Smooth muscle cell (in vitro differentiated cells): ENCODE measurements around the gene NFATC1. TPM values are rescaled to one million over a fixed set of nuclear protein-coding genes. Genes with fewer than 3 reads are reported as not detected.

Experiments
- DNase-seq: peaks from one replicate; lab custom pipeline; 2025; ENCODE audit not compliant: unreplicated experiment; lab: John Stamatoyannopoulos, UW
- H2AFZ ChIP-seq: fragments of 200-600 bp; sonication (generic); 2 replicates; pipeline ENCODE4 v1.6.0; 2016; ENCODE audit warnings: antibody characterized with exemption, low read depth, mild to moderate bottlenecking
- H3F3A ChIP-seq: fragments of 200-600 bp; sonication (generic); 2 replicates; pipeline ENCODE4 v1.6.0; 2017; ENCODE audit warnings: antibody characterized with exemption, low read depth
- H3K27ac ChIP-seq: fragments of 200-600 bp; sonication (generic); 2 replicates; pipeline ENCODE4 v1.5.1; 2016; ENCODE audit warnings: low read depth, mild to moderate bottlenecking
- H3K27me3 ChIP-seq: fragments of 200-600 bp; sonication (generic); 2 replicates; pipeline ENCODE4 v1.6.1; 2016; ENCODE audit warnings: low read depth, mild to moderate bottlenecking
- H3K36me3 ChIP-seq: fragments of 200-600 bp; sonication (generic); 2 replicates; pipeline ENCODE4 v1.5.1; 2016; ENCODE audit warnings: low read depth
- H3K4me1 ChIP-seq: fragments of 200-600 bp; sonication (generic); 2 replicates; pipeline ENCODE4 v1.5.1; 2016; ENCODE audit warnings: low read depth
- H3K4me2 ChIP-seq: fragments of 200-600 bp; sonication (generic); 2 replicates; pipeline ENCODE4 v1.6.0; 2016; ENCODE audit warnings: mild to moderate bottlenecking
- H3K4me3 ChIP-seq: fragments of 200-600 bp; sonication (generic); 2 replicates; pipeline ENCODE4 v1.5.1; 2016; ENCODE audit warnings: mild to moderate bottlenecking
- H3K79me2 ChIP-seq: fragments of 200-600 bp; sonication (generic); 2 replicates; pipeline ENCODE4 v1.6.0; 2016; ENCODE audit warnings: low read depth, mild to moderate bottlenecking
- H3K9ac ChIP-seq: fragments of 200-600 bp; sonication (generic); 2 replicates; pipeline ENCODE4 v1.6.0; 2016; ENCODE audit warnings: low read depth
- H3K9me3 ChIP-seq: fragments of 200-600 bp; sonication (generic); replicated peaks from 2 replicates; pipeline ENCODE4 v1.5.1; 2016; ENCODE audit warnings: low read depth
- H4K20me1 ChIP-seq: fragments of 200-600 bp; sonication (generic); 2 replicates; pipeline ENCODE4 v1.6.0; 2016; ENCODE audit warnings: low read depth
- CTCF ChIP-seq: fragments of 200-600 bp; sonication (generic); IDR thresholded peaks from 2 replicates; pipeline ENCODE4 v1.5.1; 2017; ENCODE audit warnings: borderline replicate concordance, mild to moderate bottlenecking, antibody characterized with exemption; ENCODE audit not compliant: insufficient read depth, poor library complexity, severe bottlenecking
- WGBS: methylation state at CpG from one replicate; pipeline ENCODE4 v1.1.7; 2016; ENCODE audit warnings: low lambda C conversion rate; 5-methylcytosine and 5-hydroxymethylcytosine counted together
- polyA plus RNA-seq: library from polyadenylated mRNA; unstranded; fragments of >200 nt; fragmentation: Nextera tagmentation; extraction: Ambion mirVana; gene quantifications from 2 replicates; pipeline ENCODE4 v1.2.1, GENCODE V29; 2016
- total RNA-seq: library from RNA; depleted of rRNA; stranded (reverse); fragments of >200 nt; gene quantifications from 2 replicates; pipeline ENCODE4 v1.2.3, GENCODE V29; 2014

NFATC1 gene
- total and polyA plus RNA-seq, 2 experiments from 2014 or later, result 13.1 to 19.2 TPM

- Histone ChIP-seq H3K4me1 (peaks cover 3% of the 10 kb centered on the region), H4K20me1 (no peaks in the 10 kb centered on the region), H3K27ac (no peak overlapping the region), H3F3A (peaks cover 12% of the 10 kb centered on the region), H2AFZ (no peak overlapping the region), H3K36me3 (no peaks in the 10 kb centered on the region), H3K9ac (no peak overlapping the region), H3K9me3 (no peaks in the 10 kb centered on the region), H3K27me3 (no peaks in the 10 kb centered on the region), H3K79me2 (no peaks in the 10 kb centered on the region), H3K4me3 (no peak overlapping the region), H3K4me2 (no peak overlapping the region)
- no peak for TF ChIP-seq CTCF
- 97% methylated on average over 61 of the region's 65 CpGs for WGBS
- DNase-seq, result no peak
Measured at GRCh38 chr18:79493211-79493800, 97.6 kb downstream of the NFATC1 start.

DNA sequence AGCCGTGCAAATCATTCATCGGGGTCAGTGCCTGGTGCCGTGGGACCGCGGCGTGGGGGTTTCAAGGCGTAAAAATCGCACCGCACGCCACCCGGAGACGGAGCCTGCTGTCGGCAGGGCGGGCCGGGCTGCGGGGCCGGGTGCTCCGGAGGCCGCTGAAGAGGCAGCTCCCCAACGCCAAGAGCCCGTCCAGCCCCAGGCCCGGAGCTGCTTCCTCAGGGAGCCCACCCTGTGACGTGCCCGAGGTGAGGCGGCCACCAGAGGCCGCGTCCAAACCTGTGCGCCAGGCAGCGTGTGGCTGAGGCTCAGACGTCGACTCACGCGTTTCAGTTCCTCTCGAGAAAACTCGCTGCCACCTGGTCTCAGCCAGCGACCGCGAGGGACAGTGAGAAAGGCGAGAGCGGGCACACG lies 98.1 kb downstream of the NFATC1 start:
- H3K4me1 ChIP-seq, result peaks cover 3% of the 10 kb centered on the region
- H3K9ac ChIP-seq, result no peak overlapping the region
- H3K4me3 ChIP-seq, result no peak overlapping the region
- no peak overlapping the region for H3K27ac ChIP-seq
- no peaks in the 10 kb centered on the region for H4K20me1 ChIP-seq
- no peaks in the 10 kb centered on the region for H3K9me3 ChIP-seq
- 98% methylated on average over 41 of the region's 41 CpGs for WGBS
- H3K36me3 ChIP-seq, result peaks cover 3% of the 10 kb centered on the region
- peaks cover 16% of the 10 kb centered on the region for H3F3A ChIP-seq
- H3K79me2 ChIP-seq, result no peaks in the 10 kb centered on the region
- DNase-seq, result no peak
- no peaks in the 10 kb centered on the region for H3K27me3 ChIP-seq
- no peak overlapping the region for H3K4me2 ChIP-seq
- TF ChIP-seq CTCF, result no peak
- H2AFZ ChIP-seq, result no peak overlapping the region

GRCh38 chr18:79494936-79495335 lies 99.2 kb downstream of the NFATC1 start:
- Histone ChIP-seq H3K36me3 (peaks cover 6% of the 10 kb centered on the region), H3K9ac (no peak overlapping the region), H3K4me1 (peaks cover 3% of the 10 kb centered on the region), H3F3A (peaks cover 16% of the 10 kb centered on the region), H3K4me3 (no peak overlapping the region), H3K27me3 (no peaks in the 10 kb centered on the region), H3K4me2 (no peak overlapping the region), H3K9me3 (no peaks in the 10 kb centered on the region), H2AFZ (no peak overlapping the region), H3K79me2 (no peaks in the 10 kb centered on the region), H4K20me1 (no peaks in the 10 kb centered on the region), H3K27ac (peak overlapping the region; percentile 92)
- DNase-seq, result no peak
- WGBS, result 98% methylated on average over 16 of the region's 16 CpGs
- TF ChIP-seq CTCF, result no peak

- DNase-seq, result no peak
Measured at GRCh38 chr18:79495591-79496071, 99.9 kb downstream of the NFATC1 start.

More at GRCh38 chr18:79495591-79496071, 99.9 kb downstream of the NFATC1 start:
- H3K27me3 ChIP-seq, result no peaks in the 10 kb centered on the region
- no peaks in the 10 kb centered on the region for H3K79me2 ChIP-seq
- H3K9me3 ChIP-seq, result no peaks in the 10 kb centered on the region
- H2AFZ ChIP-seq, result no peak overlapping the region
- H3F3A ChIP-seq, result peaks cover 16% of the 10 kb centered on the region
- no peak overlapping the region for H3K9ac ChIP-seq
- H3K36me3 ChIP-seq, result peaks cover 6% of the 10 kb centered on the region
- WGBS, result 97% methylated on average over 37 of the region's 37 CpGs
- no peak overlapping the region for H3K4me3 ChIP-seq
- no peak for TF ChIP-seq CTCF
- peaks cover 3% of the 10 kb centered on the region for H3K4me1 ChIP-seq
- peak overlapping the region; percentile 92 for H3K27ac ChIP-seq
- no peaks in the 10 kb centered on the region for H4K20me1 ChIP-seq
- H3K4me2 ChIP-seq, result no peak overlapping the region
